ENCODE results near the gene SCARB1.

The SCARB1 gene

GRCh38 chr12:124866883-124867400, 3.3 kb upstream of the SCARB1 start:
- no peak for DNase-seq (ENCODE audit: low spot score)
- no peak overlapping the region for H3K4me3 ChIP-seq
- TF ChIP-seq CTCF (IDR thresholded peaks at IDR 0.05) = no peak
- H3K27ac ChIP-seq = no peak overlapping the region

- Histone ChIP-seq H3K4me3 (no peak overlapping the region), H3K27ac (no peak overlapping the region)
- no peak for DNase-seq (ENCODE audit: low spot score)
- no peak for TF ChIP-seq CTCF (IDR thresholded peaks at IDR 0.05)
These were observed 2.7 kb upstream of the SCARB1 start for GRCh38 chr12:124866195-124866882.

GRCh38 chr12:124865728-124866127, 2.1 kb upstream of the SCARB1 start:
- no peak overlapping the region for H3K27ac ChIP-seq
- TF ChIP-seq CTCF (IDR thresholded peaks at IDR 0.05) = no peak

GRCh38 chr12:124864326-124864752, 675 bp upstream of the SCARB1 start:
- no peak for TF ChIP-seq CTCF (IDR thresholded peaks at IDR 0.05)
- peak overlapping the region in 1 of 2 donors; percentile 41 for H3K27ac ChIP-seq
- peak overlapping the region; percentile 76 for H3K4me3 ChIP-seq
- DNase-seq (ENCODE audit: low spot score) = no peak

More at GRCh38 chr12:124865728-124866127, 2.1 kb upstream of the SCARB1 start:
- DNase-seq (ENCODE audit: low spot score) = no peak
- no peak overlapping the region for H3K4me3 ChIP-seq

- no peak for TF ChIP-seq CTCF (IDR thresholded peaks at IDR 0.05)
- DNase-seq (ENCODE audit: low spot score) = no peak
- peak overlapping the region; percentile 76 for H3K4me3 ChIP-seq
- H3K27ac ChIP-seq = peak overlapping the region in 1 of 2 donors; percentile 15
These were observed 772 bp downstream of the SCARB1 start for GRCh38 chr12:124862768-124863415.

GRCh38 chr12:124861898-124862676, 1.6 kb downstream of the SCARB1 start:
- DNase-seq (ENCODE audit: low spot score) = no peak
- Histone ChIP-seq H3K27ac (no peak overlapping the region), H3K4me3 (no peak overlapping the region)
- TF ChIP-seq CTCF (IDR thresholded peaks at IDR 0.05) = no peak
